Activated CD8-positive, alpha-beta T cell treated with anti-CD3 and anti-CD28 coated beads, Interleukin-2, amount 10 ng/mL, durations not matched to agents 7 days and 5 days (primary cell): ENCODE measurements around the gene GDF2. TPM values are rescaled to one million over a fixed set of nuclear protein-coding genes. Genes with fewer than 3 reads are reported as not detected.

Experiments used
- ATAC-seq: fragments of 150-1000 bp; cut with Tn5 transposase; one replicate; pipeline ENCODE4 v1.10.0; 2021; ENCODE audit warnings: moderate library complexity
- CTCF ChIA-PET: fragments of 350-600 bp; sonication (Branson Sonifier 250); formaldehyde crosslinking; loops from one replicate; lab custom pipeline; 2021; ENCODE audit warnings: antibody characterized with exemption; lab: Charles Lee
- POLR2A ChIA-PET: fragments of 350-600 bp; sonication (Branson Sonifier 250); formaldehyde crosslinking; loops from one replicate; lab custom pipeline; 2021; ENCODE audit warnings: antibody characterized with exemption; lab: Charles Lee
- DNase-seq: peaks from one replicate; pipeline ENCODE4 v3.0.0-alpha.2; 2020
- H3K27ac Mint-ChIP-seq: one replicate; pipeline ENCODE4 v1.8.0; 2021; ENCODE audit warnings: mild to moderate bottlenecking, mixed read lengths
- H3K27me3 Mint-ChIP-seq: one replicate; pipeline ENCODE4 v1.8.0; 2021; ENCODE audit warnings: low read depth, mixed read lengths
- H3K36me3 Mint-ChIP-seq: one replicate; pipeline ENCODE4 v1.8.0; 2021; ENCODE audit warnings: low read depth, mixed read lengths
- H3K4me1 Mint-ChIP-seq: one replicate; pipeline ENCODE4 v1.8.0; 2021; ENCODE audit warnings: low read depth, mixed read lengths
- H3K4me3 Mint-ChIP-seq: one replicate; pipeline ENCODE4 v1.8.0; 2021; ENCODE audit warnings: mild to moderate bottlenecking, mixed read lengths
- H3K9me3 Mint-ChIP-seq: one replicate; pipeline ENCODE4 v1.8.0; 2022; ENCODE audit warnings: mixed read lengths; ENCODE audit not compliant: insufficient read depth
- total RNA-seq, 2 experiments: library from RNA; stranded (reverse); gene quantifications; one replicate each; pipeline ENCODE4 v1.2.3, GENCODE V29; 2021

The GDF2 gene
- total RNA-seq, 2 experiments from 2014 or later = not detected

- Mint-ChIP-seq H3K27ac (no peak overlapping the region), H3K36me3 (no peaks in the 10 kb centered on the region), H3K4me1 (peaks cover 21% of the 10 kb centered on the region), H3K4me3 (no peak overlapping the region), H3K9me3 (no peaks in the 10 kb centered on the region), H3K27me3 (peaks cover 27% of the 10 kb centered on the region)
- ATAC-seq = no peak
- no peak for DNase-seq
- ChIA-PET POLR2A (no interaction called here), CTCF (interaction anchor here (1.4 kb wide), 1 partner anchor 15 kb away, joined by 3 read pairs; no protein-coding TSS in a partner anchor)
These were observed 54.4 kb downstream of the GDF2 start for GRCh38 chr10:47376522-47377220.

Other genes with a start within 250 kb of the GDF2 start
- not detected for gene GDF10, start 22.3 kb upstream of the GDF2 start, total RNA-seq
- gene RBP3, start 25.9 kb downstream of the GDF2 start, total RNA-seq = not detected
- not detected for gene ZNF488, start 61.8 kb downstream of the GDF2 start, total RNA-seq
- gene ANXA8, start 161.7 kb downstream of the GDF2 start, total RNA-seq = not detected
- not detected for gene FAM25G, start 169.2 kb downstream of the GDF2 start, total RNA-seq
- 1 to 10 TPM; 2.7 to 2.8 TPM for gene AGAP9, start 201.2 kb downstream of the GDF2 start, total RNA-seq